Stomach smooth muscle (tissue), 2 donors: ENCODE measurements around the gene PNO1.

ENCODE experiments used
- H3K27ac ChIP-seq: one replicate; pipeline ENCODE4 v1.7.0; 2013; ENCODE audit warnings: mild to moderate bottlenecking, low read length, inconsistent platforms
- H3K27me3 ChIP-seq, 2 donors: one replicate each; pipeline ENCODE4 v1.7.0; 2013; ENCODE audit warnings: low read length in 2 of 2; ENCODE audit not compliant: insufficient read depth in 2 of 2, control insufficient read depth in 1 of 2
- H3K36me3 ChIP-seq, 2 donors: one replicate each; pipeline ENCODE4 v1.7.0; 2013; ENCODE audit warnings: low read length in 2 of 2; ENCODE audit not compliant: control insufficient read depth in 2 of 2, insufficient read depth in 2 of 2
- H3K4me1 ChIP-seq: one replicate; pipeline ENCODE4 v1.7.0; 2013; ENCODE audit warnings: low read length; ENCODE audit not compliant: control insufficient read depth, insufficient read depth
- H3K4me3 ChIP-seq, 2 donors: one replicate each; pipeline ENCODE4 v1.7.0; 2013; ENCODE audit warnings: low read length in 2 of 2
- H3K9ac ChIP-seq, 2 donors: one replicate each; pipeline ENCODE4 v1.7.0; 2013; ENCODE audit warnings: low read length in 2 of 2, mild to moderate bottlenecking in 1 of 2
- H3K9me3 ChIP-seq, 2 donors: one replicate each; pipeline ENCODE4 v1.7.0; 2013; ENCODE audit warnings: low read length in 2 of 2; ENCODE audit not compliant: control insufficient read depth in 2 of 2
- donor health status: healthy.
- donor health status: Pancreatic carcinoma.

PNO1 gene

DNA sequence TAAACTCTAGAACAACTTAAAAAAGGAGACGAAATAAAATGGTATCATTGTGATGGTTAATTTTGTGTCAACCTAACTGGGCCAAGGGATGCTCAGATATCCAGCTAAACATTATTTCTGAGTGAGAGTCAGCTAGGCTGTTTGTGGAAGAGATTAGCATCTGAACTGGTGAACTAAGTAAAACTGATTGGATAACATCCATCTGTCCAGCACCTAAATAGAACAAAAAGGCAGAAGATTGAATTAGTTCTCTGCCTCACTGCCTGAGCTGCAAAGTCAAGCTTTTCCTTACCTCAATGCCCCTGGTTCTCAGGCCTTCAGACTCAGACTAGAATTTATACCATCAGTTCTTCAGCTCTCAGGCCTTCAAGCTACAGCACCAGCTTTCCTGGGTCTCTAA, 64.6 kb downstream of the PNO1 start:
- Histone ChIP-seq H3K9ac (no peak overlapping the region), H3K27ac (no peak overlapping the region), H3K4me1 (no peaks in the 10 kb centered on the region)

DNA sequence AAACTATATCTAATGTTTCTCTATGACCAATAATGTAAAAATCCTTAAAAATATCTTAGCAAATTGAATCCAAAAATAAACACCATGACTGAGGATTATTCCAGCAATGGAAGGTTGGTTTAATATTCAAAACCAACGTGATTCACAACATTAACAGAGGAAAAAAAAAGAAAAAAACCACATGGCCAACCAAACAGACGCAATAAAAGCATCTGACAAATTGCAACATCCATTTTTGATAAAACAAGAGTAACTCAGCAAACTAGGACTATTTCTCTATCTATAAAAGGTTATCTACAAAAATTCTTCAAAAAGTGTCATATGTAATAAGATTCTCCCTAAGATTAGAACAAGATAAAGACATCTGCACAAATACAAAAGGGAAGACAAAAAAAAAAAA, 65.7 kb downstream of the PNO1 start:
- H3K36me3 ChIP-seq: no peaks in the 10 kb centered on the region
- no peak overlapping the region for H3K4me3 ChIP-seq
- no peaks in the 10 kb centered on the region for H3K27me3 ChIP-seq
- H3K4me1 ChIP-seq: no peaks in the 10 kb centered on the region
- H3K9me3 ChIP-seq: no peaks in the 10 kb centered on the region
- no peak overlapping the region for H3K9ac ChIP-seq
- no peak overlapping the region for H3K27ac ChIP-seq

More for the DNA sequence above, 64.6 kb downstream of the PNO1 start:
- Histone ChIP-seq H3K36me3 (no peaks in the 10 kb centered on the region), H3K27me3 (no peaks in the 10 kb centered on the region), H3K9me3 (no peaks in the 10 kb centered on the region), H3K4me3 (no peak overlapping the region)

DNA sequence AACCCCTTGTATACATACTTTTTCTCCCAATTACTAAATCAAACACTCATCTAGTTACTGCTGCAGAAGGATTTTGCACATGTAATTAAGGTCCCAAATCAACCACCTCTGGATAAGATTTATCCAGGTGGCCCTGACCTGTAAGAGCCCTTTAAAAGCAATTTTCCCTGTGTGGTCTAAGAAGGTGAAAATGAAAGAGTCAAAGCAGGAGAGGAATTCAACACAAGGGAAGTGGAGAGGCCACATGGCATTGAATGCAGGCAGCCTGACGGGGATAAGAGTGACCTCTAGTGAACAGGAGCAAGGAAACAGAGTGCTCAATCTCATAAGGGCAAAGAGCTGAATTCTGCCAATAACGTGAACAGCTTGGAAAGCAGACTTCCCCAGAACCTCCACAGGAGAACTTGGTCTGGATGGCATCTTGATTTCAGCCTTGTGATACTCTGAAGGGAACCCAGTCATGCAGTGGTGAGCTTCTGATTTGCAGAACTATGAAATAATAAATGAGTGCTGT, 67.5 kb downstream of the PNO1 start:
- Histone ChIP-seq H3K9ac (no peak overlapping the region), H3K27ac (peak overlapping the region; percentile 6), H3K36me3 (no peaks in the 10 kb centered on the region), H3K9me3 (no peaks in the 10 kb centered on the region), H3K4me3 (no peak overlapping the region), H3K4me1 (no peaks in the 10 kb centered on the region), H3K27me3 (no peaks in the 10 kb centered on the region)
